ENCODE measurements around the gene SESTD1.

GRCh38 chr2:179107737-179108136 lies 156.9 kb downstream of the SESTD1 start:
- no peak for TF ChIP-seq GATA2 (IDR thresholded peaks at IDR 0.05; ENCODE audit: low read depth, low read length)
- TF ChIP-seq GATA3 (IDR thresholded peaks at IDR 0.05; ENCODE audit: low read depth, low read length) = no peak
